NCI-H187 treated with DMSO at 0.1 percent for 48 hours (cell line): ENCODE measurements around the gene HELQ.
"Not testable (repeated sequence)": the region's sequence is repeated elsewhere in the genome, so short reads cannot be mapped to it uniquely, and the experiment has no call there.

Experiments
- DNase-seq: peaks from one replicate; lab custom pipeline; 2025; lab: John Stamatoyannopoulos, UW

Gene HELQ

DNA sequence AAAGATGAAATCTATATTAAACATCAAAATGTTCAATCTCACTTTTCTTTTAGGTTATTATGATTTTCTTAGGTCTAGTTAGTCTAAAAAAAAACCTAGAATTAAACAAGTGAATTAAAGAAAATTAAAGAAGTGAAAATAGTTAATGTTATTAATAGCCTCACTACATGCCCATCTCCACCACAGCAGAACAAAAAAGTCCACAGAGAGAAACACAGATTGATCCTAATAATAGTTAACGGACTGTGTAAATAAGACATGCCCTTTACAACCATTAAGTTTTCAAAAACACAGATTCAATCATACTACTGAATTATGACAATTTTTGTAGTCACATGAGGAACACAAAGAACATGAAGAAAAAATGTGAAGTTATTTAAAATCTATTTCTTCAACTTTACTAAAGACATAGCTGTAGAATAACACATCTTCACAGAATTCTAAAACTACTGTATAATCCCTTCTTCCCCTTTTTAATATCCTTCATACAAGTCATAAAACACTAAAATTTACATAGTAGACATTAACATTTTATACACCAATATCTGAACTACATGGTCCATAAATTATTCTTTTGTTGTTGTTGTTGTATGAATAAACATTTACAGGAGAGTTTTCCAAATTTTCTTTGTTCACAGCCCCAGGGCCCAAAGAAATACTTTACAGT, 15.3 kb downstream of the HELQ start:
- DNase-seq, result no peak

- no peak for DNase-seq
These were observed 16.9 kb downstream of the HELQ start for GRCh38 chr4:83438719-83439118.

- DNase-seq, result no peak
These were observed 18.9 kb downstream of the HELQ start for GRCh38 chr4:83436680-83437079.

- DNase-seq, result no peak
These were observed 24.4 kb downstream of the HELQ start for GRCh38 chr4:83431200-83431599.

DNA sequence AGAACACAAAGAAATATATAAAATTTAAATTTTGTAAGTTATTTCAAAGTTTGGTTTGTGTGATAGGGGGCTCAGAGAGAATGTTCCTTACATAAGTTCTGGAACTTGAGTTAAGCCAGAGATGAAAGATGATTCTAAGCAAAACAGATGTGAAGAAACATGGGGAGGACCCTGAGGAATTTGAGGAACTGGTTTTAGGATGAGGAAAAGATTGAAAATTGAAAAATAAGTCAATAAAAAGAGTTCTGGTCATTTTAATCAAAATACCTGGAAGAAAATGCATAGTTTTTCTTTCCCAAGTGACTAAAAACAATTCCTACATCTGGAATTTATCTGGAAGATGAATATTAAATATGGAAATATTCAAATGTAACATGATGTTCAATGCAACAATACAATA, 37.4 kb downstream of the HELQ start:
- no peak for DNase-seq

- no peak for DNase-seq
These were observed 38.1 kb downstream of the HELQ start for GRCh38 chr4:83417566-83417965.

DNA sequence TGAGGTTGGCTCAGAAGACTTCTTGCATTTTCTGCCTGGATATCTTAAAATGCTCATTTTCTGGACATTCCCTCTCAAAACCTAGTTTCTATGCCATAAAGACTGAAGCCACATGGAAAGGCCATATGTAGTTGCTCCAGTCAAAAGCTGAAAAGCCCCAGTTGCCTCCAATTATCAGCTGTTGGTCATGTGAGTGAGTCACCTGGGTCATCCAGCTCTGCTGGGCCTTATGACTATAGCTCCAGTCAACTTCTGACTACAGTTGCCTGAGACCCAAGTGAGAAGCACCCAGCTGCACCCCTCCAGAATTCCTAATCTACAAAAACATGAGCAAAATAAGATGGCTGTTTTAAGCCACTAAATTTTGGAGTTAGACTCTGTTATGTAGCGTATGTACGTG, 41.9 kb downstream of the HELQ start:
- no peak for DNase-seq

DNA sequence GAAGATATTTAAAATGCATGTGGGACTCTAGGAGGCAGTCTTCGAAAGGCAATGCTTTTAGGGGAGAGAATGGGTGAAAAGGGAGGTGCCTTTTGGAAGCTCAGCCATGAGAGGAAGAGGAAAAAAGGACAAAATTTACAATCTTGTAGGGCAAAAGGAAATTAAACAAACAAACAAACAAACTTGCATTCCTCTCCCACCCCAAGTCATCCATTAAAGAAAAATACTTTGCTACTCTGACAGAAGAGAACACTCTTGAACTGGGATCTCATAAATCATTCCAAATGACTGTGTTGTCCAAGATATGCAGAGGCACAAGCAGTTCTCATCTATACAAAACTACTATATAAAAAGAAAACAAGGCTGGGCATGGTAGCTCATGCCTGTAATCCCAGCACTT, 46.7 kb downstream of the HELQ start:
- DNase-seq, result no peak

DNA sequence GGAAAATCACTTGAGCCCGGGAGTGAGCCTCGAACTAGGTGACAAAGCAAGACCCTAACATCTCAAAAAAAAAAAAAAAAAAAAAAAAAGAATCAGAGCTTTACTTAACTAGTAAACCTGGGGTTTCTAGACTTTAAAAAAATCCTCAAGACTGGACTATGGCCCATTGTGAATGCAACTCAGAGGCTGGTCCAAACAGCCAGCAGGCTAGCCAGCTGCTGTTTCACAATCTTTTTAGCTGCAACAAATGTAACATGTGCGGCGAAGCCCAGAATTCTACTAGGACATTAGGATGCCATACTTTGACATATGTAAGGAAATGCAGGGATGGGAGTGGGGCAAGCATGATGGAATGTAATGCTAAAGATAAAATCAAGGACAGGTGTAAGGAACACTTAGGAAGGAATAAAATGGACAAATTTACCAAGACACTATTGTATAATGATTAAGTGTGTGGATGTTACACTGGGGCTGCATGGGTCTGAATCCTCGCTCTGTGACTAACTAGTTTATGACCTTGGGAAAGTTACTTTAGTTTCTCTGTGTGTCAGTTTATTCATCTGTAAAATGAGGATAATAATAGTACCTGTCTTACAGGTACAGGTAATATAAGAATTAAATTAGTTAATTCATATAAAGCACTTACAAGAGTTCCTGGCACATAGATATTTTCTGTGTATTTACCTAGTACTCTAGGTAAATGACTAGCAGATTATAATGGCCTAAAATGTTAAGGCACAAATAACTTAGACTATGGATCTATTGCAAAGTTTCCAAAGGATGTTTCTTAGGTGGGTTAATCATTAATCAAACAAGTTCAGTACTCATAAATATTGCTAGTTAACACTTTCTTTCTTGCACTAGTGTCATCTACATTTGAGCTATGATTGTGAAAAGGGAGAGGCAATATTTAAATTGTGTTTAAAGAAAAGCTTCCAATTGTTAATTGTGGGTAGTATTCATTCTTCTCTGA, 49.5 kb downstream of the HELQ start:
- no peak for DNase-seq

DNA sequence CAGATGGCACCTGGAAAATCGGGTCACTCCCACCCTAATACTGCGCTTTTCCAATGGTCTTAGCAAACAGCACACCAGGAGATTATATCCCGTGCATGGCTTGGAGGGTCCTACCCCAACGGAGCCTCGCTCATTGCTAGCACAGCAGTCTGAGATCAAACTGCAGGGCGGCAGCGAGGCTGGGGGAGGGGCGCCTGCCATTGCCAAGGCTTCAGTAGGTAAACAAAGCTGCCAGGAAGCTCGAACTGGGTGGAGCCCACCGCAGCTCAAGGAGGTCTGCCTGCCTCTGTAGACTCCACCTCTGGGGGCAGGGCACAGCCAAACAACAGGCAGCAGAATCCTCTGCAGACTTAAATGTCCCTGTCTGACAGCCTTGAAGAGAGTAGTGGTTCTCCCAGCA, 57.5 kb downstream of the HELQ start:
- not testable (repeated sequence) for DNase-seq

GRCh38 chr4:83393908-83394307, 61.7 kb downstream of the HELQ start:
- no peak for DNase-seq

DNA sequence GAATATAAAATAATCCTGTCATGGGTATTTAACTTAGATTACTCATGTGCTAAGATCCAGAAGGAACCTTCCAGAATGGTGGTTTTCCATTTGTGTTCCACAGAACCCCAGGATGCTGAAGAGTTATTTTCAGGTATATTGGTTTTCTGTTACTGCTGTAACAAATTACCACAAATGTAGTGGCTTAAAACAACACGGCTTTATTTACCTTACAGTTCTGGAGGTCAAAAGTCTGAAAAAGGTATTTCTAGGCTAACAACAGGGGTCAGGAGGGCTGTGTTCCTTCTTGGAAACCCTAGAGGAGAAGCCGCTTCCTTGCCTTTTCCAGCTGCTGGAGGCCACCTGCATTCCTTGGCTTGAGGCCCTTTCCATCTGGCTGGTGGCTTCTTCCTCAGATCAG, 63.1 kb downstream of the HELQ start:
- no peak for DNase-seq

DNA sequence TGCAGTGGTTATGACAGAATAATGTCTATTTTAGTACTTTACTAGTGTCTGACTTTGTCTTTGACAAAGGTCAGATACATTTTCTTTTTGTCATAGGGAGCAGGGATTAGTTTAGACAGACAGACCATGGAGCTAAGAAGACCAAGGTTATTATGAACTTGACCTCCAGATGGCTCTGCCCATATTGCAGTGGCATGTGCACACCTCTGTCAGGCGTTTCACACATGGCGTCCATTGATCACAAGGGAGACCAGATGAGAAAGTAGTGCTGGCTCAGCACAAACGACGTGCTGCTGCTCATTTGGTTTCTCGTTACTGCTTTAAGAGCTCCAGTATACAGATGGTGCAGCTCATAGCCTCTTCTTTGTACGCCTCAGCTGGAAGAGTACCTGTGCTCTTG, 64.7 kb downstream of the HELQ start:
- DNase-seq, result no peak

GRCh38 chr4:83389756-83390505, 65.7 kb downstream of the HELQ start:
- no peak for DNase-seq

GRCh38 chr4:83389037-83389720, 66.4 kb downstream of the HELQ start:
- no peak for DNase-seq

GRCh38 chr4:83388313-83388676, 67.3 kb downstream of the HELQ start:
- DNase-seq, result no peak

DNA sequence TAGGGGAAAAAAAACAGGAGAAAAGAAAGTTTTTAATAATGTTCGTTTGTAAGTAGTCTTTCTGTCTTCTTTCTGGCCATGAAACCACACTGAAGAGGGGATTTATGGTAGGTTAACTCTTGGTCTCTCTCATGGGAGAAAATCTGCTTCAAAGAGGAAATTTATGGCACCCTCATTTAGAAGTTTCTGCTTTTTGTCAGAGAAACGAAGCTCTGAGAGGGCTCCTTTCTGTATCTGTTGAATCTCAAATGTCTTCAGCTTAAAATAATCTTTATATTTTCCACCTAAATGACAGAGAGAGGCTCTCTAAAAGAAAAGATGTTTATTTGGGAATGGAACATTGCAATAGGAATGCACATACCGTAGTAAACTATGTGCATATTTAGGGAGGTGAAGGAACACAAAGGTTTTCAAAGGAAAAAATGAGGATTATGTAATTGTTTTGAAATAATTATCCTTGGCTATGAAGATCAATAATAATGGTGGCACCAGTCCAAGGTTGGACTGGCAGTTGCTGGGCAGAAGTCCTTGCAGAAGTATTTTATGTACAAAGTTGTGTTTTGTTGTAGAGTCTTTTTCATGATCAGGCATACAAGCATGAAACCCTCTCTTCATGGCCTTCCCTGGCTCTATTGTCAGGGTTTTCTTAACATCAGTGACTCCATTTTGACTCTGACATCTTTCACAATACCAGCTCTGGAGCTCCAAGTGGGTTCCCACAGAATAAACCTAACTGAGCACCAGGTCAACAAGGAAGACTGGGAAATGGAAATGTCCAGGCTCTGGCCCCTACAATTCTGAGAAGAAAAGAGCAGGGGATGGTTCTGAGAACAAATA, 67.9 kb downstream of the HELQ start:
- DNase-seq, result no peak

DNA sequence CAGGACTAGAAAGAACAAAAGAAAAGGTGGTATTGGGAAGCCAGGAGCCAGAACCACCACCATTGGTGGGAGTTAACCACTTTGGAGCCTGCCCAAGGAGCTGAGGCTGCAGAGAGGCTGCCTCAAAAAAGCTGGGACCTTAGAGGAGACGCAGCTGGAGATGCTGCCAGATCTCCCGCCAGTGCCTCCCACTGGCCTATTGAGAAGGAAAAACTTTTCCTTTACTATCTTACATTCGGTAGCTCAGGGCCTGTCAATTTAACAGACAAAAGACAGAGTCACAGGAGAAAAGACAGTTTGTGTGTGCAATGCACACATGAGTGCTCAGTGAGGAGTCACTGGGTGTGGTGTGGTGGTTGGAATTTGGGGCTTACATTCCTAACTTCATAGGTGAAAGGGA, 68.6 kb downstream of the HELQ start:
- DNase-seq, result no peak

DNA sequence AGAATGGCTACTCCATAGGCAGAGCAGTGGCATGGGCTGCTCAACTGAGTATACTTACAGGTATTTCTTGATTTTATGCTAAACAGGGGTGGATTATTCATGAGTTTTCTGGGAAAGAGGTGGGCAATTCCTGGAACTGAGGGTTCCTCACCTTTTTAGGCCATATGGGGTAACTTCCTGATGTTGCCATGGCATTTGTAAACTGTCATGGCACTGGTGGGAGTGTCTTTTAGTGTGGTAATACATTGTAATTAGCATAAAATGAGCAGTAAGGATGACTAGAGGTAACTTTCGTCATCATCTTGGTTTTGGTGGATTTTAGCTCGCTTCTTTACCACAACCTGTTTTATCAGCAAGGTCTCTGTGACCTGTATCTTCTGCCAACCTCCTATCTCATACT, 72.8 kb downstream of the HELQ start:
- no peak for DNase-seq

GRCh38 chr4:83381173-83381572, 74.5 kb downstream of the HELQ start:
- DNase-seq, result no peak

DNA sequence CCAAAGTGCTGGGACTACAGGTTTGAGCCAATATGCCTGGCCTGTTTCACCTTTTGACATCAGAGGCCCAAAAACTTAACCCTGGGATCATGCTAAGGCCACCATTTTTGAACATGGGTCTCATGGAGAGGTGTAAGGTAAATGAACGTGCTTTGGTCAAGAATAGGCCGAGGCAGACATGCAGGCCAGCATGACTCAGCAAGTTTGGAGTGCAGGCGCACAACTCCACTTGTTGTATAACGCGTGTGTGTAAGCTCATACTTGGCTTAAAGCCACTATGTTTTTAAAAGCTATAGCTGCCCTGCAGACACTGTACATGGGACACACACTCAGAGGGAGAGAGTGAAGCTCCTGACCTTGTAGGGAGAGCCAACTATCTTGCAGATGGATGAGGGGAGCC, 77.2 kb downstream of the HELQ start:
- no peak for DNase-seq
